Placental pericyte (primary cell): ENCODE measurements around the gene IZUMO1R. TPM values are rescaled to one million over a fixed set of nuclear protein-coding genes. Genes with fewer than 3 reads are reported as not detected.

Source experiments
- total RNA-seq: library from RNA; depleted of rRNA; stranded (reverse); fragments of >200 nt; gene quantifications from 2 replicates; pipeline ENCODE4 v1.2.3, GENCODE V29; 2012

The IZUMO1R gene
- not detected in 2 replicates for total RNA-seq

DNA sequence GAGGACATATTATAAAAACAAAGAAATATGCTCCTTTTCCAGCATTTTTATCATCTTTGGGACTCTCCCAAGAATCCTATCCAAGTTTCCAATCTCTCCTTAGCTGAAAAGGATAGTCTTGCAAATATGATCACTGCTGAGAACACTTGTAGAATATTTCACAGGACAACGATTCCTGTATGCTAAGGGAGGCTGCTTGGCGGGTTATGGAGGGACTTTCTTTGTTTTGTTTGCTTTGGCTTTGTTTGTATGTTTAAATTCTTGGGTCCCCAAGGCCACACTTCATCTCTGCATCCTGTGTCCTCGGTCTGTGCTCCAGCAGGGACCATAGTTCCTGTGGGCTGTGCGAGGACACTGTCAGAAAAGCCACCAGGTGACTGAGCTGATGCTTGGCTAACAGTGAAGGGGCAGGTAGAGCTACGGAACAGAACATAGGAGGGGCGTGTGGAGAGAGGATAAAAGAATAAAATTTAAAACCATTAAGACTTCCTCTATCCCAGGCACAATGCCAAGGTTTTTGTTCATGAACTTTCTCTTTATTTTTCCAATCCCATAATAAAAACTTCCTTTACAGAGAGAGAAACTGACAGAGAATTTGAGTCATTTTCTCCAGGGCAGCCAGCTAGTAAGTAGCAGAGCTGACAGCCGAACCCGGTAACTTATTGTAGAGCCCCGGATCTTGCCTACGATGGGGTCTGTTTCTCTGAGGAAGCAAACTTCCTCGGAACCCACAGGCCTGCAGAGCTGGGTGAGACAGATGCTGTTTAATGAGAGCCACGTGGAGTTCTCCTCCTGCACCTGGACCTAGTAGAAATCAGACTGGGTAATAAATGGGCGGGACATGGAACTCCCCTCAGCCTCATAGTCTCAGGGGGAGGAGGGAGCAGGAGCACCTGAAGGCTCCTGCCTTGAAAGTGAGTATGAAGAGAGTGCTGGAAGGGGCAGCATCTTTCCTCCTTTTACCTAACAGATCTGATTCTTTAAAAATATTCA lies at the start of gene IZUMO1R:
Gene IZUMO1R, plus strand, starts transcription at position 615 of the 993 bp plus-strand sequence. CDS start 1,057 bp downstream, outside the sequence.

Other genes starting within 250 kb of the IZUMO1R start
- gene PANX1, start 175.7 kb upstream of the IZUMO1R start, total RNA-seq: 50.1 and 96.6 TPM in 2 replicates
- not detected in 2 replicates for gene GPR83, start 96.8 kb downstream of the IZUMO1R start, total RNA-seq
- gene MRE11, start 189.3 kb downstream of the IZUMO1R start, total RNA-seq: 2.2 and 18.3 TPM in 2 replicates
- 8.8 and 12.2 TPM in 2 replicates for gene ANKRD49, start 189.4 kb downstream of the IZUMO1R start, total RNA-seq
- not detected in 2 replicates for gene C11orf97, start 207.9 kb downstream of the IZUMO1R start, total RNA-seq
- gene FUT4, start 239.3 kb downstream of the IZUMO1R start, total RNA-seq: 4.8 and 6.6 TPM in 2 replicates